ENCODE data around the gene KRTAP3-3.
A peak's percentile ranks its signal among the peaks of the same experiment; 100 is the strongest.

The KRTAP3-3 gene

GRCh38 chr17:40981115-40981514 is 12.8 kb downstream of the KRTAP3-3 start:
- Histone ChIP-seq H3K9me3 (ENCODE audit: control insufficient read depth, low read length) (no peaks in the 10 kb centered on the region), H3K4me1 (ENCODE audit: control insufficient read depth, insufficient read depth, low read length, poor library complexity, severe bottlenecking) (no peaks in the 10 kb centered on the region), H3K36me3 (ENCODE audit: control insufficient read depth, insufficient read depth, low read length) (no peaks in the 10 kb centered on the region), H3K27ac (ENCODE audit: low read depth, low read length, severe bottlenecking) (no peak overlapping the region), H3K4me3 (ENCODE audit: extremely low read depth, insufficient read depth, low read length, poor library complexity, severe bottlenecking) (no peak overlapping the region)
- WGBS, 2 experiments (ENCODE audit: insufficient coverage in 2 of 2): 100% methylated on average over 3 of the region's 5 CpGs; no CpG with 5 or more reads in 1 of the 2 experiments

GRCh38 chr17:40980596-40980995 is 13.4 kb downstream of the KRTAP3-3 start:
- H3K9me3 ChIP-seq (ENCODE audit: control insufficient read depth, low read length): no peaks in the 10 kb centered on the region
- peak overlapping the region; percentile 51 for H3K27ac ChIP-seq (ENCODE audit: low read depth, low read length, severe bottlenecking)
- WGBS, 2 experiments (ENCODE audit: insufficient coverage in 2 of 2): 88 to 89% methylated on average over 8 of the region's 8 CpGs
- no peak overlapping the region for H3K4me3 ChIP-seq (ENCODE audit: extremely low read depth, insufficient read depth, low read length, poor library complexity, severe bottlenecking)
- no peaks in the 10 kb centered on the region for H3K4me1 ChIP-seq (ENCODE audit: control insufficient read depth, insufficient read depth, low read length, poor library complexity, severe bottlenecking)
- no peaks in the 10 kb centered on the region for H3K36me3 ChIP-seq (ENCODE audit: control insufficient read depth, insufficient read depth, low read length)

GRCh38 chr17:40980117-40980516 is 13.8 kb downstream of the KRTAP3-3 start:
- Histone ChIP-seq H3K27ac (ENCODE audit: low read depth, low read length, severe bottlenecking) (peak overlapping the region; percentile 26), H3K9me3 (ENCODE audit: control insufficient read depth, low read length) (no peaks in the 10 kb centered on the region)
- 84 to 88% methylated on average over 2 to 3 of the region's 3 CpGs for WGBS, 2 experiments (ENCODE audit: insufficient coverage in 2 of 2)

GRCh38 chr17:40978575-40979151 is 15.3 kb downstream of the KRTAP3-3 start:
- Histone ChIP-seq H3K4me3 (ENCODE audit: extremely low read depth, insufficient read depth, low read length, poor library complexity, severe bottlenecking) (no peak overlapping the region), H3K4me1 (ENCODE audit: control insufficient read depth, insufficient read depth, low read length, poor library complexity, severe bottlenecking) (no peaks in the 10 kb centered on the region), H3K27ac (ENCODE audit: low read depth, low read length, severe bottlenecking) (no peak overlapping the region), H3K9me3 (ENCODE audit: control insufficient read depth, low read length) (no peaks in the 10 kb centered on the region), H3K36me3 (ENCODE audit: control insufficient read depth, insufficient read depth, low read length) (no peaks in the 10 kb centered on the region)
- WGBS, 2 experiments (ENCODE audit: insufficient coverage in 2 of 2): 91 to 95% methylated on average over 7 to 12 of the region's 13 CpGs

More at GRCh38 chr17:40980117-40980516, 13.8 kb downstream of the KRTAP3-3 start:
- no peaks in the 10 kb centered on the region for H3K4me1 ChIP-seq (ENCODE audit: control insufficient read depth, insufficient read depth, low read length, poor library complexity, severe bottlenecking)
- H3K4me3 ChIP-seq (ENCODE audit: extremely low read depth, insufficient read depth, low read length, poor library complexity, severe bottlenecking): no peak overlapping the region
- H3K36me3 ChIP-seq (ENCODE audit: control insufficient read depth, insufficient read depth, low read length): no peaks in the 10 kb centered on the region

- Histone ChIP-seq H3K36me3 (ENCODE audit: control insufficient read depth, insufficient read depth, low read length) (no peaks in the 10 kb centered on the region), H3K4me3 (ENCODE audit: extremely low read depth, insufficient read depth, low read length, poor library complexity, severe bottlenecking) (no peak overlapping the region), H3K9me3 (ENCODE audit: control insufficient read depth, low read length) (no peaks in the 10 kb centered on the region), H3K4me1 (ENCODE audit: control insufficient read depth, insufficient read depth, low read length, poor library complexity, severe bottlenecking) (no peaks in the 10 kb centered on the region), H3K27ac (ENCODE audit: low read depth, low read length, severe bottlenecking) (no peak overlapping the region)
Measured at GRCh38 chr17:40975516-40975915, 18.4 kb downstream of the KRTAP3-3 start.

GRCh38 chr17:40974366-40974765 is 19.6 kb downstream of the KRTAP3-3 start:
- WGBS, 2 experiments (ENCODE audit: insufficient coverage in 2 of 2): 92% methylated on average over 2 of the region's 3 CpGs; no CpG with 5 or more reads in 1 of the 2 experiments
- no peak overlapping the region for H3K4me3 ChIP-seq (ENCODE audit: extremely low read depth, insufficient read depth, low read length, poor library complexity, severe bottlenecking)
- H3K9me3 ChIP-seq (ENCODE audit: control insufficient read depth, low read length): no peaks in the 10 kb centered on the region
- no peaks in the 10 kb centered on the region for H3K4me1 ChIP-seq (ENCODE audit: control insufficient read depth, insufficient read depth, low read length, poor library complexity, severe bottlenecking)
- H3K36me3 ChIP-seq (ENCODE audit: control insufficient read depth, insufficient read depth, low read length): no peaks in the 10 kb centered on the region
- H3K27ac ChIP-seq (ENCODE audit: low read depth, low read length, severe bottlenecking): no peak overlapping the region

GRCh38 chr17:40967582-40967981 is 26.4 kb downstream of the KRTAP3-3 start:
- no peak overlapping the region for H3K27ac ChIP-seq (ENCODE audit: low read depth, low read length, severe bottlenecking)
- no CpG with 5 or more reads among the region's 1 CpG for WGBS, 2 experiments (ENCODE audit: insufficient coverage in 2 of 2)
- no peaks in the 10 kb centered on the region for H3K4me1 ChIP-seq (ENCODE audit: control insufficient read depth, insufficient read depth, low read length, poor library complexity, severe bottlenecking)
- no peaks in the 10 kb centered on the region for H3K9me3 ChIP-seq (ENCODE audit: control insufficient read depth, low read length)
- H3K36me3 ChIP-seq (ENCODE audit: control insufficient read depth, insufficient read depth, low read length): no peaks in the 10 kb centered on the region
- no peak overlapping the region for H3K4me3 ChIP-seq (ENCODE audit: extremely low read depth, insufficient read depth, low read length, poor library complexity, severe bottlenecking)

- Histone ChIP-seq H3K4me3 (ENCODE audit: extremely low read depth, insufficient read depth, low read length, poor library complexity, severe bottlenecking) (no peak within 1 kb of the TSS), H3K27ac (ENCODE audit: low read depth, low read length, severe bottlenecking) (no peak within 1 kb of the TSS), H3K4me1 (ENCODE audit: control insufficient read depth, insufficient read depth, low read length, poor library complexity, severe bottlenecking) (no peaks in the 10 kb centered on the region), H3K36me3 (ENCODE audit: control insufficient read depth, insufficient read depth, low read length) (no peaks in the 10 kb centered on the region), H3K9me3 (ENCODE audit: control insufficient read depth, low read length) (no peaks in the 10 kb centered on the region)
- no CpG with 5 or more reads among the region's 1 CpG for WGBS, 2 experiments (ENCODE audit: insufficient coverage in 2 of 2)
Measured at GRCh38 chr17:40966848-40967247, 27.1 kb downstream of the KRTAP3-3 start, which contains the start of gene KRT39. Gene KRT39 (minus strand): TSS chr17:40966948. CDS start chr17:40966856, 92 bp downstream.

- Histone ChIP-seq H3K4me3 (ENCODE audit: extremely low read depth, insufficient read depth, low read length, poor library complexity, severe bottlenecking) (no peak overlapping the region), H3K9me3 (ENCODE audit: control insufficient read depth, low read length) (no peaks in the 10 kb centered on the region), H3K4me1 (ENCODE audit: control insufficient read depth, insufficient read depth, low read length, poor library complexity, severe bottlenecking) (no peaks in the 10 kb centered on the region), H3K27ac (ENCODE audit: low read depth, low read length, severe bottlenecking) (no peak overlapping the region), H3K36me3 (ENCODE audit: control insufficient read depth, insufficient read depth, low read length) (no peaks in the 10 kb centered on the region)
- no CpG with 5 or more reads among the region's 1 CpG for WGBS, 2 experiments (ENCODE audit: insufficient coverage in 2 of 2)
Measured at GRCh38 chr17:40963838-40964237, 30.1 kb downstream of the KRTAP3-3 start.

GRCh38 chr17:40962059-40962561 is 31.9 kb downstream of the KRTAP3-3 start:
- Histone ChIP-seq H3K36me3 (ENCODE audit: control insufficient read depth, insufficient read depth, low read length) (no peaks in the 10 kb centered on the region), H3K4me3 (ENCODE audit: extremely low read depth, insufficient read depth, low read length, poor library complexity, severe bottlenecking) (no peak overlapping the region), H3K27ac (ENCODE audit: low read depth, low read length, severe bottlenecking) (no peak overlapping the region), H3K9me3 (ENCODE audit: control insufficient read depth, low read length) (no peaks in the 10 kb centered on the region), H3K4me1 (ENCODE audit: control insufficient read depth, insufficient read depth, low read length, poor library complexity, severe bottlenecking) (peaks cover 3% of the 10 kb centered on the region)
- WGBS, 2 experiments (ENCODE audit: insufficient coverage in 2 of 2): 96 to 100% methylated on average over 2 to 3 of the region's 4 CpGs

GRCh38 chr17:40961591-40961990 is 32.4 kb downstream of the KRTAP3-3 start:
- H3K9me3 ChIP-seq (ENCODE audit: control insufficient read depth, low read length): no peaks in the 10 kb centered on the region
- no CpG with 5 or more reads among the region's 1 CpG for WGBS, 2 experiments (ENCODE audit: insufficient coverage in 2 of 2)
- H3K36me3 ChIP-seq (ENCODE audit: control insufficient read depth, insufficient read depth, low read length): no peaks in the 10 kb centered on the region
- no peak overlapping the region for H3K27ac ChIP-seq (ENCODE audit: low read depth, low read length, severe bottlenecking)
- H3K4me1 ChIP-seq (ENCODE audit: control insufficient read depth, insufficient read depth, low read length, poor library complexity, severe bottlenecking): peaks cover 3% of the 10 kb centered on the region
- no peak overlapping the region for H3K4me3 ChIP-seq (ENCODE audit: extremely low read depth, insufficient read depth, low read length, poor library complexity, severe bottlenecking)
